HEK293 (cell line): ENCODE measurements around the gene ISCU.

Experiments used
- CTCF ChIA-PET: fragments of 350-600 bp; formaldehyde crosslinking; extraction: SDS; loops from one replicate; lab custom pipeline; 2021; ENCODE audit warnings: antibody characterized with exemption; lab: Yijun Ruan, JAX
- POLR2A ChIA-PET: fragments of 300-600 bp; formaldehyde crosslinking; extraction: SDS; loops from one replicate; lab custom pipeline; 2020; ENCODE audit warnings: antibody characterized with exemption, inconsistent platforms; lab: Yijun Ruan, JAX
- H3K27ac ChIP-seq: fragments of 200-500 bp; sonication (Bioruptor generic); 2 replicates; pipeline ENCODE4 v1.5.1; 2014; ENCODE audit warnings: low read depth, low read length, control low read depth, inconsistent platforms; ENCODE audit errors: extremely low read depth
- H3K36me3 ChIP-seq, 2 experiments: fragments of 200-500 bp in 1 of 2; sonication (Bioruptor generic) in 1 of 2; 1 replicate in 1 of 2; 2 replicates in 1 of 2; pipeline ENCODE4 v1.5.1; 2014 to 2017; ENCODE audit warnings: inconsistent platforms in 2 of 2, low read length in 2 of 2; ENCODE audit not compliant: control insufficient read depth in 2 of 2, insufficient read depth in 1 of 2
- H3K4me1 ChIP-seq: fragments of 200-500 bp; sonication (Bioruptor generic); 2 replicates; pipeline ENCODE4 v1.5.1; 2014; ENCODE audit warnings: mild to moderate bottlenecking, low read length, inconsistent platforms; ENCODE audit not compliant: control insufficient read depth, insufficient read depth
- H3K4me3 ChIP-seq: 2 replicates; pipeline ENCODE4 v1.5.1; 2011; ENCODE audit warnings: low read depth, mild to moderate bottlenecking, control low read depth, low read length, moderate library complexity
- H3K9me3 ChIP-seq: fragments of 200-500 bp; sonication (Bioruptor generic); 2 replicates; pipeline ENCODE4 v1.5.1; 2014; ENCODE audit warnings: low read depth, low read length, inconsistent platforms; ENCODE audit not compliant: control insufficient read depth, insufficient read depth
- EGR2 ChIP-seq: fragments of 450-650 bp; formaldehyde crosslinking; IDR thresholded peaks from 2 replicates; pipeline ENCODE4 v1.5.1; 2016; ENCODE audit warnings: low read depth, missing biosample characterization, missing genetic modification characterization
- FEZF1 ChIP-seq: fragments of 450-650 bp; formaldehyde crosslinking; IDR thresholded peaks from 2 replicates; pipeline ENCODE4 v1.5.1; 2016; ENCODE audit warnings: missing biosample characterization, missing genetic modification characterization
- HOXD13 ChIP-seq: sonication (generic); formaldehyde crosslinking; IDR thresholded peaks from 2 replicates; pipeline ENCODE4 v1.8.0; 2022; ENCODE audit warnings: missing genetic modification reagents, borderline replicate concordance
- KLF1 ChIP-seq: fragments of 450-650 bp; formaldehyde crosslinking; IDR thresholded peaks from 2 replicates; pipeline ENCODE4 v1.5.1; 2016; ENCODE audit warnings: missing biosample characterization, missing genetic modification characterization
- MYNN ChIP-seq: fragments of 450-650 bp; formaldehyde crosslinking; IDR thresholded peaks from 2 replicates; pipeline ENCODE4 v1.5.1; 2016; ENCODE audit warnings: missing biosample characterization, missing genetic modification characterization, borderline replicate concordance
- RBAK ChIP-seq: fragments of 450-650 bp; formaldehyde crosslinking; IDR thresholded peaks from 2 replicates; pipeline ENCODE4 v1.5.1; 2016; ENCODE audit warnings: missing biosample characterization, missing genetic modification characterization
- SP2 ChIP-seq: fragments of 450-650 bp; formaldehyde crosslinking; IDR thresholded peaks from 2 replicates; pipeline ENCODE4 v1.5.1; 2016; ENCODE audit warnings: missing biosample characterization, missing genetic modification characterization
- YY2 ChIP-seq: fragments of 450-650 bp; formaldehyde crosslinking; IDR thresholded peaks from 2 replicates; pipeline ENCODE4 v1.5.1; 2016; ENCODE audit warnings: missing biosample characterization, missing genetic modification characterization
- ZFHX2 ChIP-seq: fragments of 450-650 bp; formaldehyde crosslinking; conservative IDR thresholded peaks from 2 replicates; pipeline ENCODE4 v1.5.1; 2016; ENCODE audit warnings: missing biosample characterization, missing genetic modification characterization
- ZFP37 ChIP-seq: fragments of 450-650 bp; formaldehyde crosslinking; IDR thresholded peaks from 2 replicates; pipeline ENCODE4 v1.5.1; 2016; ENCODE audit warnings: missing biosample characterization, missing genetic modification characterization
- ZNF10 ChIP-seq: fragments of 450-650 bp; formaldehyde crosslinking; IDR thresholded peaks from 2 replicates; pipeline ENCODE4 v1.5.1; 2017; ENCODE audit warnings: missing biosample characterization, missing genetic modification characterization
- ZNF157 ChIP-seq: fragments of 450-650 bp; formaldehyde crosslinking; IDR thresholded peaks from 2 replicates; pipeline ENCODE4 v1.5.1; 2016; ENCODE audit warnings: missing biosample characterization, missing genetic modification characterization
- ZNF24 ChIP-seq: fragments of 450-650 bp; formaldehyde crosslinking; IDR thresholded peaks from 2 replicates; pipeline ENCODE4 v1.5.1; 2016; ENCODE audit warnings: missing biosample characterization, missing genetic modification characterization
- ZNF266 ChIP-seq: fragments of 450-650 bp; formaldehyde crosslinking; IDR thresholded peaks from 2 replicates; pipeline ENCODE4 v1.5.1; 2016; ENCODE audit warnings: missing biosample characterization, missing genetic modification characterization, low read depth
- ZNF274 ChIP-seq, 2 experiments: fragments of 200-500 bp in 1 of 2; fragments of 450-650 bp in 1 of 2; sonication (Bioruptor generic) in 1 of 2; formaldehyde crosslinking in 1 of 2; IDR thresholded peaks; 2 replicates each; pipeline versions ENCODE4 v1.5.1 to v1.6.1; 2014 to 2016; ENCODE audit warnings: borderline replicate concordance in 1 of 2, inconsistent platforms in 1 of 2, low read length in 1 of 2, missing biosample characterization in 1 of 2, missing genetic modification characterization in 1 of 2
- ZNF366 ChIP-seq: fragments of 450-650 bp; formaldehyde crosslinking; conservative IDR thresholded peaks from 2 replicates; pipeline ENCODE4 v1.5.1; 2016; ENCODE audit warnings: missing biosample characterization, missing genetic modification characterization
- ZNF791 ChIP-seq: fragments of 450-650 bp; formaldehyde crosslinking; IDR thresholded peaks from 2 replicates; pipeline ENCODE4 v1.5.1; 2016; ENCODE audit warnings: missing biosample characterization, missing genetic modification characterization
- ZNF792 ChIP-seq: fragments of 450-650 bp; formaldehyde crosslinking; IDR thresholded peaks from 2 replicates; pipeline ENCODE4 v1.5.1; 2016; ENCODE audit warnings: missing biosample characterization, missing genetic modification characterization
- ZNF837 ChIP-seq: fragments of 450-650 bp; formaldehyde crosslinking; IDR thresholded peaks from 2 replicates; pipeline ENCODE4 v1.5.1; 2016; ENCODE audit warnings: missing biosample characterization, missing genetic modification characterization
- TF ChIP-seq, protein P1 (sequence below): fragments of 450-650 bp; IDR thresholded peaks from 2 replicates; pipeline ENCODE4 v1.5.1; 2018; ENCODE audit warnings: missing biosample characterization, mild to moderate bottlenecking, missing genetic modification characterization
- TF ChIP-seq, protein P2 (sequence below): IDR thresholded peaks from 2 replicates; pipeline ENCODE4 v1.6.1; 2011; ENCODE audit warnings: mild to moderate bottlenecking, low read depth, low read length, borderline replicate concordance
- TF ChIP-seq, protein P3 (sequence below): fragments of 450-650 bp; formaldehyde crosslinking; IDR thresholded peaks from 2 replicates; pipeline ENCODE4 v1.5.1; 2017; ENCODE audit warnings: missing biosample characterization, missing genetic modification characterization
- TF ChIP-seq, protein P4 (sequence below): fragments of 450-650 bp; formaldehyde crosslinking; IDR thresholded peaks from 2 replicates; pipeline ENCODE4 v1.5.1; 2016; ENCODE audit warnings: missing biosample characterization, missing genetic modification characterization
- TF ChIP-seq, protein P5 (sequence below): fragments of 450-650 bp; formaldehyde crosslinking; IDR thresholded peaks from 2 replicates; pipeline ENCODE4 v1.5.1; 2016; ENCODE audit warnings: missing biosample characterization, missing genetic modification characterization
- TF ChIP-seq, protein P6 (sequence below): fragments of 450-650 bp; formaldehyde crosslinking; IDR thresholded peaks from 2 replicates; pipeline ENCODE4 v1.5.1; 2016; ENCODE audit warnings: missing biosample characterization, missing genetic modification characterization
- TF ChIP-seq, protein P7 (sequence below): fragments of 450-650 bp; formaldehyde crosslinking; IDR thresholded peaks from 2 replicates; pipeline ENCODE4 v1.5.1; 2016; ENCODE audit warnings: missing biosample characterization, missing genetic modification characterization

ISCU gene

DNA sequence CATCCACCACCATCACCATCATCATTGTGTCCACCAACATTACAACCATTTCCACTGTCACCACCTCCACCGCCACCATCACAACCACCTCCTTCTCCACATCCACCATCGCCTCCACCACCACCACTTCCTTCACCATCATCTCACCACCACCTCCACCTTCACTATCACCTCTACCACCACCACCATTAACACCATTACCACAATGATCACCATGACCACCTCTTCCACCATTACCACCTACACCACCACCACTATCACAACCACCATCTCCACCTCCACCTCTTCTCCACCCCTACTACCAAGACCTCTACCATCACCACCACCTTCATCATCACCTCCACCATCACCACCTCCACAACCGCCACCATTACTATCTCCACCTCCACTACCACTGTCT, 16.4 kb downstream of the ISCU start:
- H3K36me3 ChIP-seq = no peaks in the 10 kb centered on the region
- H3K4me1 ChIP-seq = no peaks in the 10 kb centered on the region
- no peak overlapping the region for H3K4me3 ChIP-seq
- H3K9me3 ChIP-seq = no peaks in the 10 kb centered on the region
- CTCF ChIA-PET = no interaction called here
- POLR2A ChIA-PET = no interaction called here
- no peak overlapping the region for H3K27ac ChIP-seq
- no peak for TF ChIP-seq HOXD13
- no peak for TF ChIP-seq SP2 (tag by site-specific recombination)
- TF ChIP-seq, protein P1, sequence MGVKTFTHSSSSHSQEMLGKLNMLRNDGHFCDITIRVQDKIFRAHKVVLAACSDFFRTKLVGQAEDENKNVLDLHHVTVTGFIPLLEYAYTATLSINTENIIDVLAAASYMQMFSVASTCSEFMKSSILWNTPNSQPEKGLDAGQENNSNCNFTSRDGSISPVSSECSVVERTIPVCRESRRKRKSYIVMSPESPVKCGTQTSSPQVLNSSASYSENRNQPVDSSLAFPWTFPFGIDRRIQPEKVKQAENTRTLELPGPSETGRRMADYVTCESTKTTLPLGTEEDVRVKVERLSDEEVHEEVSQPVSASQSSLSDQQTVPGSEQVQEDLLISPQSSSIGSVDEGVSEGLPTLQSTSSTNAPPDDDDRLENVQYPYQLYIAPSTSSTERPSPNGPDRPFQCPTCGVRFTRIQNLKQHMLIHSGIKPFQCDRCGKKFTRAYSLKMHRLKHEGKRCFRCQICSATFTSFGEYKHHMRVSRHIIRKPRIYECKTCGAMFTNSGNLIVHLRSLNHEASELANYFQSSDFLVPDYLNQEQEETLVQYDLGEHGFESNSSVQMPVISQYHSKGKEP (tag by site-specific recombination) = no peak
- TF ChIP-seq ZNF366 (tag by site-specific recombination) = 0 out of 2 replicates have a peak, but pooled peaks have one; percentile 13
- no peak for TF ChIP-seq ZNF157 (tag by site-specific recombination)
- TF ChIP-seq, protein P2, sequence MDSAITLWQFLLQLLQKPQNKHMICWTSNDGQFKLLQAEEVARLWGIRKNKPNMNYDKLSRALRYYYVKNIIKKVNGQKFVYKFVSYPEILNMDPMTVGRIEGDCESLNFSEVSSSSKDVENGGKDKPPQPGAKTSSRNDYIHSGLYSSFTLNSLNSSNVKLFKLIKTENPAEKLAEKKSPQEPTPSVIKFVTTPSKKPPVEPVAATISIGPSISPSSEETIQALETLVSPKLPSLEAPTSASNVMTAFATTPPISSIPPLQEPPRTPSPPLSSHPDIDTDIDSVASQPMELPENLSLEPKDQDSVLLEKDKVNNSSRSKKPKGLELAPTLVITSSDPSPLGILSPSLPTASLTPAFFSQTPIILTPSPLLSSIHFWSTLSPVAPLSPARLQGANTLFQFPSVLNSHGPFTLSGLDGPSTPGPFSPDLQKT = no peak
- TF ChIP-seq ZFP37 = no peak
- peak; percentile 18; the same call in 1 of the 2 replicates for TF ChIP-seq YY2 (tag by site-specific recombination)
- TF ChIP-seq, protein P3, sequence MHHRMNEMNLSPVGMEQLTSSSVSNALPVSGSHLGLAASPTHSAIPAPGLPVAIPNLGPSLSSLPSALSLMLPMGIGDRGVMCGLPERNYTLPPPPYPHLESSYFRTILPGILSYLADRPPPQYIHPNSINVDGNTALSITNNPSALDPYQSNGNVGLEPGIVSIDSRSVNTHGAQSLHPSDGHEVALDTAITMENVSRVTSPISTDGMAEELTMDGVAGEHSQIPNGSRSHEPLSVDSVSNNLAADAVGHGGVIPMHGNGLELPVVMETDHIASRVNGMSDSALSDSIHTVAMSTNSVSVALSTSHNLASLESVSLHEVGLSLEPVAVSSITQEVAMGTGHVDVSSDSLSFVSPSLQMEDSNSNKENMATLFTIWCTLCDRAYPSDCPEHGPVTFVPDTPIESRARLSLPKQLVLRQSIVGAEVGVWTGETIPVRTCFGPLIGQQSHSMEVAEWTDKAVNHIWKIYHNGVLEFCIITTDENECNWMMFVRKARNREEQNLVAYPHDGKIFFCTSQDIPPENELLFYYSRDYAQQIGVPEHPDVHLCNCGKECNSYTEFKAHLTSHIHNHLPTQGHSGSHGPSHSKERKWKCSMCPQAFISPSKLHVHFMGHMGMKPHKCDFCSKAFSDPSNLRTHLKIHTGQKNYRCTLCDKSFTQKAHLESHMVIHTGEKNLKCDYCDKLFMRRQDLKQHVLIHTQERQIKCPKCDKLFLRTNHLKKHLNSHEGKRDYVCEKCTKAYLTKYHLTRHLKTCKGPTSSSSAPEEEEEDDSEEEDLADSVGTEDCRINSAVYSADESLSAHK = no peak
- TF ChIP-seq ZNF792 (tag by site-specific recombination) = no peak
- TF ChIP-seq ZNF274 (IDR thresholded peaks at IDR 0.05; ENCODE audit: low read length) = no peak
- TF ChIP-seq ZNF274 (tag by site-specific recombination; IDR thresholded peaks at IDR 0.05; ENCODE audit: borderline replicate concordance) = no peak
- TF ChIP-seq, protein P4, sequence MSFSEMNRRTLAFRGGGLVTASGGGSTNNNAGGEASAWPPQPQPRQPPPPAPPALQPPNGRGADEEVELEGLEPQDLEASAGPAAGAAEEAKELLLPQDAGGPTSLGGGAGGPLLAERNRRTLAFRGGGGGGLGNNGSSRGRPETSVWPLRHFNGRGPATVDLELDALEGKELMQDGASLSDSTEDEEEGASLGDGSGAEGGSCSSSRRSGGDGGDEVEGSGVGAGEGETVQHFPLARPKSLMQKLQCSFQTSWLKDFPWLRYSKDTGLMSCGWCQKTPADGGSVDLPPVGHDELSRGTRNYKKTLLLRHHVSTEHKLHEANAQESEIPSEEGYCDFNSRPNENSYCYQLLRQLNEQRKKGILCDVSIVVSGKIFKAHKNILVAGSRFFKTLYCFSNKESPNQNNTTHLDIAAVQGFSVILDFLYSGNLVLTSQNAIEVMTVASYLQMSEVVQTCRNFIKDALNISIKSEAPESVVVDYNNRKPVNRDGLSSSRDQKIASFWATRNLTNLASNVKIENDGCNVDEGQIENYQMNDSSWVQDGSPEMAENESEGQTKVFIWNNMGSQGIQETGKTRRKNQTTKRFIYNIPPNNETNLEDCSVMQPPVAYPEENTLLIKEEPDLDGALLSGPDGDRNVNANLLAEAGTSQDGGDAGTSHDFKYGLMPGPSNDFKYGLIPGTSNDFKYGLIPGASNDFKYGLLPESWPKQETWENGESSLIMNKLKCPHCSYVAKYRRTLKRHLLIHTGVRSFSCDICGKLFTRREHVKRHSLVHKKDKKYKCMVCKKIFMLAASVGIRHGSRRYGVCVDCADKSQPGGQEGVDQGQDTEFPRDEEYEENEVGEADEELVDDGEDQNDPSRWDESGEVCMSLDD = no peak
- no peak for TF ChIP-seq ZNF837 (tag by site-specific recombination)
- TF ChIP-seq, protein P5, sequence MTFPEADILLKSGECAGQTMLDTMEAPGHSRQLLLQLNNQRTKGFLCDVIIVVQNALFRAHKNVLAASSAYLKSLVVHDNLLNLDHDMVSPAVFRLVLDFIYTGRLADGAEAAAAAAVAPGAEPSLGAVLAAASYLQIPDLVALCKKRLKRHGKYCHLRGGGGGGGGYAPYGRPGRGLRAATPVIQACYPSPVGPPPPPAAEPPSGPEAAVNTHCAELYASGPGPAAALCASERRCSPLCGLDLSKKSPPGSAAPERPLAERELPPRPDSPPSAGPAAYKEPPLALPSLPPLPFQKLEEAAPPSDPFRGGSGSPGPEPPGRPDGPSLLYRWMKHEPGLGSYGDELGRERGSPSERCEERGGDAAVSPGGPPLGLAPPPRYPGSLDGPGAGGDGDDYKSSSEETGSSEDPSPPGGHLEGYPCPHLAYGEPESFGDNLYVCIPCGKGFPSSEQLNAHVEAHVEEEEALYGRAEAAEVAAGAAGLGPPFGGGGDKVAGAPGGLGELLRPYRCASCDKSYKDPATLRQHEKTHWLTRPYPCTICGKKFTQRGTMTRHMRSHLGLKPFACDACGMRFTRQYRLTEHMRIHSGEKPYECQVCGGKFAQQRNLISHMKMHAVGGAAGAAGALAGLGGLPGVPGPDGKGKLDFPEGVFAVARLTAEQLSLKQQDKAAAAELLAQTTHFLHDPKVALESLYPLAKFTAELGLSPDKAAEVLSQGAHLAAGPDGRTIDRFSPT = no peak
- no peak for TF ChIP-seq FEZF1 (tag by site-specific recombination)
- TF ChIP-seq ZNF266 (tag by site-specific recombination) = no peak
- no peak for TF ChIP-seq MYNN (tag by site-specific recombination)
- no peak for TF ChIP-seq RBAK (tag by site-specific recombination)
- TF ChIP-seq ZNF10 (tag by site-specific recombination) = no peak
- peak; percentile 98 for TF ChIP-seq EGR2 (tag by site-specific recombination)
- TF ChIP-seq, protein P6, sequence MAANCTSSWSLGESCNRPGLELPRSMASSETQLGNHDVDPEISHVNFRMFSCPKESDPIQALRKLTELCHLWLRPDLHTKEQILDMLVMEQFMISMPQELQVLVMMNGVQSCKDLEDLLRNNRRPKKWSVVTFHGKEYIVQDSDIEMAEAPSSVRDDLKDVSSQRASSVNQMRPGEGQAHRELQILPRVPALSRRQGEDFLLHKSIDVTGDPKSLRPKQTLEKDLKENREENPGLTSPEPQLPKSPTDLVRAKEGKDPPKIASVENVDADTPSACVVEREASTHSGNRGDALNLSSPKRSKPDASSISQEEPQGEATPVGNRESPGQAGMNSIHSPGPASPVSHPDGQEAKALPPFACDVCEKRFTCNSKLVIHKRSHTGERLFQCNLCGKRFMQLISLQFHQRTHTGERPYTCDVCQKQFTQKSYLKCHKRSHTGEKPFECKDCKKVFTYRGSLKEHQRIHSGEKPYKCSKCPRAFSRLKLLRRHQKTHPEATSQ = no peak
- no peak for TF ChIP-seq KLF1 (tag by site-specific recombination)
- peak; percentile 80 for TF ChIP-seq ZFHX2 (tag by site-specific recombination)
- TF ChIP-seq ZNF24 (tag by site-specific recombination) = no peak
- peak; percentile 11; the same call in 1 of the 2 replicates for TF ChIP-seq ZNF791 (tag by site-specific recombination)
- TF ChIP-seq, protein P7, sequence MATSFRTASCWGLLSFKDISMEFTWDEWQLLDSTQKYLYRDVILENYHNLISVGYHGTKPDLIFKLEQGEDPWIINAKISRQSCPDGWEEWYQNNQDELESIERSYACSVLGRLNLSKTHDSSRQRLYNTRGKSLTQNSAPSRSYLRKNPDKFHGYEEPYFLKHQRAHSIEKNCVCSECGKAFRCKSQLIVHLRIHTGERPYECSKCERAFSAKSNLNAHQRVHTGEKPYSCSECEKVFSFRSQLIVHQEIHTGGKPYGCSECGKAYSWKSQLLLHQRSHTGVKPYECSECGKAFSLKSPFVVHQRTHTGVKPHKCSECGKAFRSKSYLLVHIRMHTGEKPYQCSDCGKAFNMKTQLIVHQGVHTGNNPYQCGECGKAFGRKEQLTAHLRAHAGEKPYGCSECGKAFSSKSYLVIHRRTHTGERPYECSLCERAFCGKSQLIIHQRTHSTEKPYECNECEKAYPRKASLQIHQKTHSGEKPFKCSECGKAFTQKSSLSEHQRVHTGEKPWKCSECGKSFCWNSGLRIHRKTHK = no peak
